ENCODE results near the gene TNS4. TPM values are rescaled to one million over a fixed set of nuclear protein-coding genes. Genes with fewer than 3 reads are reported as not detected.
A peak's percentile ranks its signal among the peaks of the same experiment; 100 is the strongest.

TNS4 gene
- total RNA-seq, 1 experiment from 2014 or later: 0.59 TPM

DNA sequence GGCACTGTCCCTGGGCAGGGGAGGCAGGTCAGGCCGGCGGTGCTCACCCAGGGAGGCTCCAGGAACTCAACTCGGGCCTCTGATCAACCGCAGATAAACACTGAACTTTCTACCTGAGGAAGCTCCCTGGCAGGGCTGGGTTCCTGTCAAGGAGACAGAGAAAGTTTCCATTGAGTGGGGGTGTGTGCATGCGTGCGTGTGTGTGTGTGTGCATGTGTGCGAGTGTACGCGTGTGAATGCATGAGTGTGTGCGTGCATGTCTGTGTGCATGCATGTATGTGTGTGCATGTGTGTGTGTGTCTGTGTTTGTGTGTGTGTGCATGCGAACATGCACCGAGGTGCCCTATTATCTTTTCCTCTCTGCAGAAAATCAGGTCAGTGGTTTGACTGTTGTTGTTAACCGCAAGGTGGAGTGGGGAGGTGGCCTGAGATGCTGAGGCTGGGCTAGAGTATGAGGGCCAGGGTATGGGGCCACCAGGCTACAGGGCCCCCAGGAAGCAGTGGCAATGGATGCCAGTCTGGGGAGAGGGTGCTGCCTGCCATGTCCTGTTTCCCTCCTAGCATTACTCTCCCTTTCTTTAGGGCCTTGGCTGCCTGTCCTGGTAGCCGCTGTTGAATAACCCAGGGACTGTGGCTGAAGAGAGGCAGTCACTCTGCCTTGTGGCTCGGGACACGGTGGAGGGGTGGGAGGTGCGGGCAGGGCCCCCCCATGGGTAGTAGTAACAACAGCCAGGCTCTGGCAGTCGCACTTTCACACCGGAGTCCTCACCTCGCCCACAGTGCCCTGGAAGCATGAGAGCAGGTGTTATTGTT is 39.8 kb upstream of the TNS4 start:
- no peak overlapping the region; a peak in 1 of 7 replicates for H3K27ac Mint-ChIP-seq
- no peak overlapping the region for H3K27ac ChIP-seq (ENCODE audit: insufficient read length, low read depth, low read length)
- H3K4me2 ChIP-seq (ENCODE audit: insufficient read depth, insufficient read length, low read length): no peak overlapping the region
- H3K36me3 Mint-ChIP-seq (ENCODE audit: insufficient read depth in 1 of 3, low read depth in 3 of 3): no peaks in the 10 kb centered on the region
- no peak overlapping the region for H3K18ac ChIP-seq (ENCODE audit: insufficient read length, low read depth, low read length)
- DNase-seq: no peak
- no peak overlapping the region for H2BK120ac ChIP-seq (ENCODE audit: low read depth, low read length, poor library complexity, severe bottlenecking)
- peaks cover 3% of the 10 kb centered on the region; the same call in 1 of the 2 replicates for H3K27me3 Mint-ChIP-seq (ENCODE audit: low read depth)
- H2AFZ ChIP-seq (ENCODE audit: low read length): no peak overlapping the region
- peaks cover 14 to 28% of the 10 kb centered on the region in 2 experiments for H3K4me1 Mint-ChIP-seq
- no peak overlapping the region for H4K5ac ChIP-seq (ENCODE audit: insufficient read length, low read depth, low read length)
- H2AK5ac ChIP-seq (ENCODE audit: insufficient read length, low read length): no peak overlapping the region
- no peaks in the 10 kb centered on the region for H3K27me3 ChIP-seq (ENCODE audit: insufficient read depth, low read length)
- H2BK5ac ChIP-seq (ENCODE audit: insufficient read length, low read length): no peak overlapping the region
- peak overlapping the region in 1 of 2 experiments; percentile 34; a peak in 1 of 5 replicates for H3K4me3 Mint-ChIP-seq
- no peaks in the 10 kb centered on the region for H3K79me2 ChIP-seq (ENCODE audit: insufficient read depth, low read length)
- TF ChIP-seq, protein P1, sequence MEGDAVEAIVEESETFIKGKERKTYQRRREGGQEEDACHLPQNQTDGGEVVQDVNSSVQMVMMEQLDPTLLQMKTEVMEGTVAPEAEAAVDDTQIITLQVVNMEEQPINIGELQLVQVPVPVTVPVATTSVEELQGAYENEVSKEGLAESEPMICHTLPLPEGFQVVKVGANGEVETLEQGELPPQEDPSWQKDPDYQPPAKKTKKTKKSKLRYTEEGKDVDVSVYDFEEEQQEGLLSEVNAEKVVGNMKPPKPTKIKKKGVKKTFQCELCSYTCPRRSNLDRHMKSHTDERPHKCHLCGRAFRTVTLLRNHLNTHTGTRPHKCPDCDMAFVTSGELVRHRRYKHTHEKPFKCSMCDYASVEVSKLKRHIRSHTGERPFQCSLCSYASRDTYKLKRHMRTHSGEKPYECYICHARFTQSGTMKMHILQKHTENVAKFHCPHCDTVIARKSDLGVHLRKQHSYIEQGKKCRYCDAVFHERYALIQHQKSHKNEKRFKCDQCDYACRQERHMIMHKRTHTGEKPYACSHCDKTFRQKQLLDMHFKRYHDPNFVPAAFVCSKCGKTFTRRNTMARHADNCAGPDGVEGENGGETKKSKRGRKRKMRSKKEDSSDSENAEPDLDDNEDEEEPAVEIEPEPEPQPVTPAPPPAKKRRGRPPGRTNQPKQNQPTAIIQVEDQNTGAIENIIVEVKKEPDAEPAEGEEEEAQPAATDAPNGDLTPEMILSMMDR (conservative IDR thresholded peaks at IDR 0.05): no peak
- H2BK15ac ChIP-seq (ENCODE audit: low read depth, low read length): no peak overlapping the region
- no peaks in the 10 kb centered on the region for H3K79me1 ChIP-seq (ENCODE audit: insufficient read depth, low read depth, low read length, poor library complexity, severe bottlenecking)
- no peak overlapping the region for H3K23ac ChIP-seq (ENCODE audit: insufficient read length, low read depth, low read length)
- no peaks in the 10 kb centered on the region for H3K9me3 ChIP-seq (ENCODE audit: control insufficient read depth, low read depth, low read length)
- no peaks in the 10 kb centered on the region for H4K20me1 ChIP-seq (ENCODE audit: control insufficient read depth, insufficient read depth, insufficient read length)
- H4K91ac ChIP-seq (ENCODE audit: insufficient read length, low read depth, low read length): no peak overlapping the region
- H3K4me1 ChIP-seq (ENCODE audit: insufficient read depth, low read length): no peaks in the 10 kb centered on the region; the same call in 1 of the 2 replicates
- H2BK12ac ChIP-seq (ENCODE audit: insufficient read length, low read depth, low read length): no peak overlapping the region
- no peak overlapping the region; the same call in 1 of the 2 replicates for H3K14ac ChIP-seq (ENCODE audit: insufficient read depth, low read length)
- H3K4ac ChIP-seq (ENCODE audit: low read depth, low read length): no peak overlapping the region
- WGBS (ENCODE audit: extremely low coverage, insufficient read length, low lambda C conversion rate): no CpG with 5 or more reads among the region's 20 CpGs
- no peak overlapping the region for H4K8ac ChIP-seq (replicated peaks; ENCODE audit: insufficient read length, low read depth, low read length)
- H3K9ac ChIP-seq (ENCODE audit: extremely low read depth, insufficient read length, low read length): no peak overlapping the region
- H2BK20ac ChIP-seq (ENCODE audit: low read depth, low read length, poor library complexity, severe bottlenecking): no peak overlapping the region
- H3T11ph ChIP-seq (ENCODE audit: low read length): no peak overlapping the region
- H3K56ac ChIP-seq (ENCODE audit: insufficient read length, low read depth, low read length): no peak overlapping the region
- H3K23me2 ChIP-seq (ENCODE audit: insufficient read length, low read depth, low read length, poor library complexity, severe bottlenecking): no peaks in the 10 kb centered on the region
- H3K9me3 Mint-ChIP-seq: no peaks in the 10 kb centered on the region; a peak in 1 of 5 replicates
